HK-2 (cell line): ENCODE results near the gene TPRN.

ENCODE experiments used
- DNase-seq: peaks from one replicate; pipeline ENCODE4 v3.0.0-alpha.2; 2018; ENCODE audit not compliant: unreplicated experiment

Gene TPRN

DNA sequence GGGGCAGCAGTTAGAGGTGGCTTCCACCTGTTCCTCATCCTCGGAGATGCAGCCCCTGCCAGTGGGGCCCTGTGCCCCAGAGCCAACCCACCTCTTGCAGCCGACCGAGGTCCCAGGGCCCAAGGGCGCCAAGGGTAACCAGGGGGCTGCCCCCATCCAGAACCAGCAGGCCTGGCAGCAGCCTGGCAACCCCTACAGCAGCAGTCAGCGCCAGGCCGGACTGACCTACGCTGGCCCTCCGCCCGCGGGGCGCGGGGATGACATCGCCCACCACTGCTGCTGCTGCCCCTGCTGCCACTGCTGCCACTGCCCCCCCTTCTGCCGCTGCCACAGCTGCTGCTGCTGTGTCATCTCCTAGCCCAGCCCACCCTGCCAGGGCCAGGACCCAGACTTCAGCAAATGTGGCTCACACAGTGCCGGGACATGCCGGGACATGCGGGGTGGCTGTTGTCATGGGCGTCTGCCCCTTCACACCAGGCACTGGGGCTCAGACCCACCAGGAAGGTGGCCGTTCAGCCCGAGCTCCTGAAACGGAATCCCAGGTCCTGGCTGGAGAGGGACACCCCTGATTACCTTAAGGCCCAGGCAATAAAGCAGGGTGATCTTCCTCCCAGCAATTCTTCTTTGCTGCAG is 25.3 kb upstream of the TPRN start:
- DNase-seq: no peak

DNA sequence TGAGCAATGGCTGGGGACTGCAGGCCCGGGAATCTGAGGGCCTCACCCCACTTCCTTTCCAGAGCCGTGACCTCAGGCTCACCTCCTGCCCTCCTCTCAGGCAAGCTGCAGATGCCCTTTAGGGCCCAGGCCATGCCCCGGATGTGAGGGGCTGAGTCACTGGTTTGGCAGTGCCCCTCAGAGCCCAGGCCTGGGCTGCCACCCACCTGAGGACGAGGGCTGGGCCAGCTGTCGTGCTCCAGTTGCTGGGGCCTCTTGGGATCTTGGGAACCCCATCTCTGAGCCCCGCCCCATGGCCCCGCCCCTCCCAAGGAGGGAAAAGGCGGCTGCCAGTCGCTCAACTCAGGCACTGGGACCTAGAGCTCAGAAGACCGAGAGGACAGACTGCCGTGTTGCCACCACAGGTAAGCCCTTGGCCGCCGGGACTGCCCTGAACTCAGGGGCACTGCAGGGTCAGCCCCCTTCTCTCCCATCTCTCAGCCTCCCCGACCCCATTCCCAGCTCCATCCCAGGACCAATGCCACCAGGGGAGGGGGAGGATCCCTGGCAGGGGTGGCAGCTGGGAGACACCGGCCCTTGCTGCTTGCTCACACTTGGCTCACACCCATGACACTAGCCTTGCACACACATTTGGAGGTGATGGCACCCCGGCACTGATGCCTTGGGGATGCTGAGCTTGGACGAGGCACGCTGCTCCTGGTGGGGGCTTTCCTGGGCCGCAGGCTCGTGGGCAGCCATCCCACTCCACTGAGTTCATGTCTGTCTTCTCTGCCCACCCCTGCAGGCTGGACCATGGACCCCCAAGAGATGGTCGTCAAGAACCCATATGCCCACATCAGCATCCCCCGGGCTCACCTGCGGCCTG is 24.5 kb upstream of the TPRN start, which contains the start of gene CYSRT1:
Gene CYSRT1 (plus strand): TSS at position 345 of the 865 bp plus-strand sequence. CDS start 448 bp downstream, at position 793.
- no peak for DNase-seq

DNA sequence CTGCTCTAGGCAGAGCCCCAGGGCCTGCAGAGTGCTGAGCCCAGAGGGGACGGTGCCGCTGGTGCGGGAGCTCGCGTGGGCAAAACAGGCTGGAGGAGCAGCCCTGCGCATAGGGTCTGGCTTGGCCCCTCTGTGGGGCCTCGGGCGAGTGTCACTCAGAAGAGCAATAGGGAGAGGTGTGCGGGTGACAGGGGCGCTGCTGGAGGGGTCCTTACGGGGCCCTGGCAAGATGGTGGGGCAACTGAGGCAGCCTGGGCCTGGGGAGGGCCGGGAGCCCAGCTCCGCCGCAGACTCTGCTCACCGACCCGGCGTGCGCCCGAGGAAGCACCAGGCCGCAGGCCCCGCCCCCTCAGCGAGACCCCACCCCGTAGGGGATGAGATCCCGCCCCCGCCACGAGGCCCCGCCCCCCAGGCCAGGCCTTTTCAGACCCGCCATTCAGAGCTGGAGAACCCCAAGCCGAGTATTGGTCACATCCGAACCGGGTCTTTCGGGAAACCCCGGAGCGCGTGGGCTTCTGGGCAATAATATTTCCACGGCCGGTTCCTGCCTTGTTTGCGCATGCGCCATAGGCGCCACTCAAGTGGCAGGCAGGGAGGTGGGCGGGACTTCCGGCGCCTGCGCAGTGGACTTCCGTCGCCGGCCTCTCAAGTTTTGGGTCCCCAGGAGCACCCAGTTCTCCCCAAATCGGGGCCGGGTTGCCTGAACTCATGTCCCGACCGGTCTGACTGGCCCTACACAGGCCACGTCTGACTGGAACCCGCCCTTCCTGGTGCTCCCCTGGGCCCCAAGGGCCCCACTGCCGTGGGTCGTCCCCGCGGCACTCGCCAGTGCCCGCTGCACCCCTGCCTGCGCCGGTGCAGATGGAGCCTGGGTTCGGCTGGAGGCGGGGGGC is 22.8 kb upstream of the TPRN start:
- DNase-seq: peak; percentile 98

DNA sequence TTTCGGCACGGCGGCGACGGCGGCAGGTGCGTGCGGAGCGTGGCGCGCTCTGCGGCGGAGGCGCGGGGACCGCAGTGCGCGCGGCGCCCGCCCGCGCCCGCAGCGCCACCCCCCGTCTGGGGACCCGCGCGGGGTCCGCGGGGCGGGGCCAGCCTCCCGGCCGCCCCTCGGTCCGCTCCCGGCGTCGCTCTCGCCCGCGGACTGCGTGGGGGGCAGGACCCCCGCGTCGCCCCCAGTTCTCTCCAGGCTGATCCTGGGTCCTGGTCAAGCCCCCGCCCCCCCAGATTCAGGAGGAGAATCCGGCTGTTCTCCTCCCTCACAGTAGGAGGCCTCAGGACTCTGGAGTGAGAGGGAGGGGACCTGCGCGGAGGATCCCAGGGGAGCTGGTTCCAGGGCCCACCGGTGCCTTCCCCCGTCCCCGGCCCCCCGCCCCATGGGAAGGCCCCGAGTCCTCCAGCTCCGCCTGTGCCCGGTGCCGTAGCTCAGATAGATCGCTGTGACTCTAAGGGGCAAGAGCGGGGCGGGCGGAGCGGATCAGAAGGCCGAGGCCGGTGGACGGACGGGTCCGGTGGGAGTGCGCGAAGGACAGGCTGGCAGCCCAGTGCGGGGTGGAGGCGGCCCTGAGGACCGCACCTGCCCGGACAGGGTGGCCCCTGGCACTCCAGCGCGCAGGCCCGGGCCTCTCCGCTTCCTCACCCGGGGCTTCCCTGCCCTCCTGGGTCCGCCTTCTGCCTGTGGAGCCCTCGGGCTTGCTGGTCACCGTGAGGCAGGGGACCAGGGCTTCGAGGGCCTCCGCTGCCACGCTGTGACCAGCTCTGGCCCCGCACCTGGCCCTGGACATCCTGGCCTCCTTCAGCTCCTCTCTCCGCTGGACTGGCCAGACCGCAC is 21.9 kb upstream of the TPRN start, which contains the start of gene RNF208:
Gene RNF208 (minus strand): TSS at position 51 of the 888 bp plus-strand sequence. CDS start 1,028 bp downstream, outside the sequence.
- DNase-seq: peak; percentile 50

DNA sequence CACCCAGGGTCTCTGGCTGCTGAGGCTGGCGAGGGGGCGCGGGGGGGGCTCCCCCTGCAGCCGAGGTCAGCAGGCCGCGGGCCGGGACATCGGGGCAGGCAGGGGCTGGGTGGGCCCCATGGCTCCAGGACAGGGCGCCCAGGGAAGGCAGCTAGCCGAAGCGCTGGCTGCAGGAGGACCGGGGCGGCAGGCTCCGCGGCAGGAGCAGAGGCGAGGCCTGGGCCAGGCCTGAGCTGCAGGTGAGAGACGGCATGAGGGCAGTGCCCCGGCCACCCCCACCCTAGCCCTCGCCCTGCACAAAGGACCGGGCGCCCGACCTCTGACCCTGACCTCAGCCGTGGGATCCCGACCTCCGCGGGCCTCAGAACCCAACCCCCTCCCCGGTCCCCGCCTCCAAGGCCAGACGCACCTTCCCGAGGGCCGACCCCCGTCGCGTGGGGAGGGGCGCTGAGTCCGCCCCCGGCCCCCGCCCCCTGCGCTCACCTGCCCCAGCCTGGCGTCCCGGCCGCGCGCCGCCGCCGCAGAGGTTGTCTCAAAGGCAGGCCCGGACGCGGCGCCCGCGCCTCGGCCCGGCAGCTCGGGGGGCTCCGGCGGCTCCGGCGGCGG is 21.1 kb upstream of the TPRN start:
- DNase-seq: no peak

DNA sequence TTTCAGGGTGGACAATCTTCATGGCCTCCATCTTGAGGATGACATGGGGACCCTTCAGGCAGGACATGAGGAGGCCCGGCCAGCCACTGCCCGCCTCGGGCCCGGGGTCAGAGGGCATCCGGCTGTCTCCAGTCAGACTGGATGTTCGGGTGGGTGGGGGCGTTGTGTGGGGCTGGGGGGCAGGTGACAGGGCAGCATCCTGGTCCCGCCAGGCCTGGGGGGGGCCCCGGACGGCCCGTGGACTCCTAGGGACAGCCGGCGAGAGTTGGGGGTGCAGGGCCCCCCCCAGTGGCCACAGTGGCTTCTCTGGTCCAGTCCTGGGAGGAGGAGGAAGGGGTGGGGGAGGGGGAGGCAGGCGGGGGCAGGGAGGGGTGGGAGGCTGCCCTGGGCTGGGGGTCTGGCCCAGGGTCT is 20.6 kb upstream of the TPRN start:
- no peak for DNase-seq

DNA sequence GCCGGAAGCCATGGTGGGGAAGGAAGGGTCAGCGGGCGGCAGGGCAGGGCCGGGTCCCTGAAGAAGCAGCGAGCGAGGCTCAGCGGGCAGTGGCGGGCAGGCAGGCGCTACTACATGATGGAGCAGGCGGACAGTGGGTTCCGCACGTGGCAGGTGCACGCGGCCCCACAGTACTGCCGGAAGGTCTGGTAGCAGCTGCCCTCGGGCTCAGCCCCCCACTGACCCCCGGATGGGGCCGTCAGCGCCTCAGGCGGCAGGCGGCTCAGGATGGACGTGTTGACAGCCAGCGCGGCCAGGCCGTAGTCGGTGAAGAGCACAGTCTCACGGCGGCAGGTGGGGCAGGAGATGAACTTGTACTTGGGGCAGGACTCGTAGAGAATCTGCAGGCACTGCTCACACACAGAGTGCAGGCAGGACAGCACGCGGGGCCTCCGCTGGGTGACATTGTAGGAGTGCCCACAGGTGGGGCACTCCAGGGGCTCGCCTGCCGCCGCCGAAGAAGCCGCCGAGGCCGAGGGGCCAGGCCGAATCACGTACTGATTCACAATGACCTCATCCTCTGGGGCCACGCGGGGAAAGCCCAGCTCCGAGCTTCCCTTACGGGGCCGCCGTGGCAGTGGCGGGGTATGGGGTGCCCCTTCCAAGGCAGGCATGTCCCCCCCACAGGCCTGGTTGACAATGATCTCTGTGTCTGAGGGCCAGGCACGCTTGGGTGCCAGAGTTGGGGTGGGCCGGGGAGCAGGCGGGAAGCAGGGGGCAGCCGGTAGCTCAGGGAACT is 20.0 kb upstream of the TPRN start:
- DNase-seq: no peak

DNA sequence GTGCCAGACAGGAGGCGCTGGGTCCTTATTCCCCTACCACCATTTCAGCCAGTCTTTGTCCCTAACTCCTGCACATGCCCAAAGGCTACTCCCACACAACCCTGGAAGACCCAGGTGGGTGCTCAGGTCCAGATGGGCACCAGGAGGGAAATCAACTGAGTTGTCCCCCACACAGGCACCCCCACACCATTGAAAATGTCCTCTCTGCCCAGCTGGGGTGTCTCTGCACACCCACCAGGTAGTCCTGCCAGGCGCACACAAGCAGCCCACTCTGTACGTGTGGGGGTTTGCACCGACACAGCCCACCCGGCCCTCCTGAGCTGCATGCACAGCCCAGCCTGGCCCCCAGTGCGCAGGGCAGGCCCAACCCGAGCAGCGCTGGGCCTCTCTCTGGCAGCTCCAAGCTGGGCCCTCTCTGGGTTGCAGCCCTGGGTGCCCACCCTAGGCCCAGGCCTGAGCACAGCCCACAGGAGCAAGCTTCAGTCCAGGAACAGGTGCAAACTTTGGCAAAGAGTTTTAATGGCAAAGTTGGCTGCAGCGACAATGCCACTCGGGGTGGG is 19.3 kb upstream of the TPRN start:
- DNase-seq: no peak

DNA sequence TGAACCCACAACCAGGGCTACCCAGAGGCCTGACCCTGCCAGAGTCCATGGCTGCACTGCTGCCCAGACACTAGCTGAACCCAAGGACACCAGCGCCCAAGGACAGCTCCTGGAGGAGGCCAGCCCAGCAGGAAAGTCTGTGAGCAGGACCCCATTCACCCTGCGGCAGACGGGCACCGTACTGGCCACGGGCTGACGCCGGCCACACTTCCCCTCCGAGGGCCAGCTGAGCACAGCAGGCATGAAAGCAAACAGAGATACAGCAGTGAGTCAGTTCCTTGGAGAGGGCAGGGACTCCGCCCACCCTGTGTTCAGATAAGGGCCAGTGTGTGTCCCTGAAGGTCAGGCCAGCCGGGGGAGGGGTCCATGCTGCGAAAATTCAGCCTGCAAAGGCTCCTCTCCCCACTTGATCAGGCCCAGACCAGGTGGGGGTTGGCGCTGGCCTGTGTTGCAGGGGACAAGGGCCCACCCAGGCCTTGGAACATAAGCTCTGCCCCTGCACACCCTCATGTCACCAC is 18.3 kb upstream of the TPRN start:
- DNase-seq: peak; percentile 71

DNA sequence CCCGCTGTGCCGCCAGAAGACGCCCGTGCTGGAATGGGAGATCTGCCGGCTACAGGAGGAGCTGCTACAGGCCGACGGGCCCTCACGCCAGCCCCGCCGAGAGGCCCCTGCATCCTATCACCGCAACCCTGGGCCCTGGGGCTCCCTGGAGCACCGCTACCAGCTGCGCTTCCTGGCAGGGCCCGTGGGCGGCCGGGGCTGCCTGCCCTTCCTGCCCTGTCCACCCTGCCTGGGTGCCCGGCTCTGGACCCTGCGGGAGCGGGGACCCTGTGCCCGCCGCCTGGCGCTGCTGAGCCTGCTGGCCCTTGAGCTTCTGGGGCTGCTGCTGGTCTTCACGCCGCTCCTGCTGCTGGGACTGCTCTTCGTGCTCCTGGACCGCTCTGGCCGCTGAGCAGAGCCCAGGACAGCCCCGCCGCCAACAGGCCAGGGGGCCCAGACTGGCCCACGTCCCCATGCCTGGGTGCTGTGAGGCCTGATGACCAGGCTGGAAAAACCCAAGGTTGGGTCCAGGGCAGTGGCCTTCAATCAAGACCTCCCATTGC is 17.7 kb upstream of the TPRN start:
- no peak for DNase-seq

DNA sequence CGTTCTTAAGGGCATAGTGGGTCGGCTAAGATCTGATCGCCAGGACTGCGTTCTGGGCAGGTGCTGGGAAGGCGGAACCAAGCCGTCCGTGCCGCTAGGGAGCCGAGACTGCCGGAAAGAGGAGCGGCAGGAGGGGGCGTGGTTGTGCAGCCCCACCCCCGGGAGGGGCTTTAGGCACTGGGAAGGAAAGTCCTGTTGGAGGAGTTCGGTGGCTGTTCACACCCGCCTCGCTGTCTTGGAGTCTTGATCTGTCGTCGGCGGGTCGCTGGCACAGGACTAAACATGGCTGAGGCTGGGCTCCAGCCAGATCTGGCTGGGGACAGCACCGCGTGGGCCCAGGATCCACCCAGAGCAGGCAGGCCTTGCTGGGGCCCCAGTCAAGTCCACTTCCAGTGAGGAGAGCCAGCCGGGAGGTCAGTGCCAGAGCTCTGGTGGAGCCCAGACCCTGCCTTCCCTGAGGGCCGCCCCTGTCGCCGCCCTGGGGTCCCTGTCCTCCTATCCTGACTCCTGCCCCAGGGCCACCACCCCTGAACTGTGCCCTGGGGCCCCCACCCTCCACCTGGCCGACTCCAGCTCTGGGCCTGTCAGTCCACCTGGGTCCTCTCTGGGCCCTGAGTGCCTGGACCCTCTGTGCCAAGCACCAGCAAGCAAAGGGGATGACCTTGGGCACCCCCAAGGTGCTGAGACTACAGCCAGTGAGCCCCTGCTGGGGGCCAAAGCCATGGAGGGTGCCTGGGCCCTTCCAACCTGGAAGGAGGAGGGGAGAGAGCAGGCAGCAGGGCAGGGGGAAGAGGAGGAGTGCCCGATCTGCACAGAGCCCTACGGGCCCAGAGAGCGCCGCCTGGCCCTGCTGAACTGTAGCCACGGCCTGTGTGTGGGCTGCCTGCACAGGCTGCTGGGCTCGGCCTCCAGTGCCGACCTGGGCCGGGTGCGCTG is 17.0 kb upstream of the TPRN start:
- DNase-seq: peak; percentile 77

DNA sequence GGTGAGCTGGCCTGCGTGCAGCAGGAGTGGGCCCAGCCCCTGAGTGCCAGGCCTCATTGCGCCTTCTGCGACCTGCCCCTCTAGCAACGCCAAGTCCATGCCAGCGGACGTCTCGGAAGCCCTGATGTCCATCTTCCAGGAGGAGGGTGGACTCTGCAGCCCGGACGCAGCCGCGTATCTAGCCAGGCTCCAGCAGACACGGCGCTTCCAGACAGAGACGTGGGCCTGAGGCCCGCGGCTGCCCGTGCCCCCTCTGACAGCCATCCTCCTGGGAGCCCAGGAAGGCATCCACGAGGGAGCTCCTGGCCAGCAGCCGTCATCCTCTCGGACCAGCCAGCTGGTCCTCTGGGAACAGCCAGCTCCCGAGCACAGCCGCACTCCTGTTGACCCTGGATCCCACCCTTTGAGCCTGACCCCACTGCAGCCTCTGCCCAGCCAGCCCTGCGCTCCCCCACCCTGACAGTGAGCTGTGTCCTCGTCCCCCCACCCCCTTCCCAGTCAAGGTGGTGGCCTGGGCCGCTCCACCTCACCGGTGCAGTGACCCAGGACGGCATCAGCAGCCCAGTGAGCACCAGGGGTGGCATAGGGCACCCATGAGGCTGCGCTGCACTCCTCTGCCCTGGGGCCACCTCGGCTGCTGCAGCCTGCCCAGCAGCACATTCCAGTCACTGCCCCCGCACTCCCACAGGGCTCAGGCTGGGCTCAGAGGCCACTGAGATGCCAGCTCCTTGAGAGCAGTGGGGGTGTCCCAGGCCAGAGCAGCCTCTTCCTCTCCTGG is 15.8 kb upstream of the TPRN start:
- no peak for DNase-seq

DNA sequence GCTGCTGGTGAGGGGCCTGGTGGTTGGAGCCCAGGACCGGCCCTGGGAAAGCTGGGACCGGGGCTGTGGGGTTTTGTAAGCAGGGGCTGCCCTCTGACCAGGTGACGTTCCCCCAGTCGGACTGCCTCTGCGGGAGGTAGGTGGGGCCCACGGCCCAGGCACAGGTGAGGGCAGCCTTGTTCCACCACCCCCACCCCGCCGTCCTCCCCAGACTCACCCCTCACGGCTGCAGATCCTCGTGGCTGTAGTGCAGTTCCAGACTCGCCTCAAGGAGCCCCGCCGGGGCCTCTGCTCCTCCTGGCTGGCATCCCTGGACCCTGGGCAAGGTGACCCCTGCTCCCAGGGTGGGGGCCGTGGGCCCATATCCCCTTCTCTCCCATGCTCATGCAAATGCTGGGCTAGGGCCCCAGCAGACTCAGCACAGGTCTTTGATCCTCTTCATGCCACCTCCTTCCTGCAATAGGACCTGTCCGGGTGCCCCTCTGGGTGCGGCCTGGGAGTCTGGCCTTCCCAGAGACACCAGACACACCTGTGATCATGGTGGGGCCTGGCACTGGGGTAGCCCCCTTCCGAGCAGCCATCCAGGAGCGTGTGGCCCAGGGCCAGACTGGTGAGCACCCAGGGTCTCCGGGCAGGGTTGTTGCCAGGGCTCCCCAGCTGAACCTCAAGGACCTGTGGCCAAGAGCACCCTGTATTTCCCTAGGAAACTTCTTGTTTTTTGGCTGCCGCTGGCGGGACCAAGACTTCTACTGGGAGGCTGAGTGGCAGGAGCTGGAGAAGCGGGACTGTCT is 14.8 kb upstream of the TPRN start:
- no peak for DNase-seq

DNA sequence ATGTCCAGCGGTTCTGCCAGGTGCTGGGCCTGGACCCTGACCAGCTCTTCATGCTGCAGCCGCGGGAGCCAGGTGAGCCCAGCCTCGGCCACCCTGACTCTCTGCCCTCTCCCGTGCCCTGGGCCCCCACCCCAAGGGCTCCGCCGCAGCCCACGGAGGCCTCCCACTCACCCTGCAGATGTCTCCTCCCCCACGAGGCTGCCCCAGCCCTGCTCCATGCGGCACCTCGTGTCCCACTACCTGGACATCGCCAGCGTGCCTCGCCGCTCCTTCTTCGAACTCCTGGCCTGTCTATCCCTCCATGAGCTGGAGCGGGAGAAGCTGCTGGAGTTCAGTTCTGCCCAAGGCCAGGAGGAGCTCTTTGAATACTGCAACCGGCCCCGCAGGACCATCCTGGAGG is 14.1 kb upstream of the TPRN start:
- no peak for DNase-seq

DNA sequence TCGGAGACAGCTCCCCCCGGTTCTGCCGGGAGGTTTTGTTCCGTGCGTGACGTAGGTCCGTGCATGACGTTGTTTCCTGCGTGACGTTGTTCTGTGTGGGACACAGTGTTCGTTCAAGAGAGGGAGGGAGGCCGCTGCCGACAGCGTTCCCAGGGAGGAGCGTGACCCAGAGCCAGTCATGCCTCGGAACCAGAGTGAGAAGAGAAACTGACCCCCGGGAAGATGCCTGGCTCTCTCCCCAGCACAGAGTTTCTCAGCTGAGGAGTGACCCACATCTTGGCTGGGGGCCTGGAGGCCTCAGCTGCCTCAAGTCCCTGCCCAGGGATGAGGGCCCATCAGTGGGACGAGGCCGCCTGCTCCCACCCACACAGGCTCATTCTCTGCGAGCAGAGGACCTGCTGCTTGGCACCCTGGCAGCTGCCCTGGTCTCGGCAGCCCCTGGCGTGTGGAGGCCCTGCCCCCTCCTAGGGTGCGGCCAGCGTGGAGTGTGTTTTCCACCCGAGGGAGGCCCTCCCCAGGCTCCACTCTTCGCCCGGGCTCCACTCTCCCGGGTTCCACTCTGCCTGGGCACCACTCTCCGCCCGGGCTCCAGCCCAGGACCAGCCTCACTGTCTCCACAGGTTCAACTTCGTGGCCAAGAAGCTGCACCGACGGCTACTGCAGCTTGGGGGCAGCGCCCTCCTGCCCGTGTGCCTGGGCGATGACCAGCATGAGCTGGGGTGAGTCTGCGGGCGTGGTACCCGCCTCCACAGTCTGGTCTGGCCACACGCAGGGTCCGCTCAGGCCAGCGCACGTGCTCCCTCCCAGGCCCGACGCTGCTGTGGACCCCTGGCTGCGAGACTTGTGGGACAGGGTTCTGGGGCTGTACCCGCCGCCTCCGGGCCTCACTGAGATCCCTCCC is 12.9 kb upstream of the TPRN start:
- no peak for DNase-seq
